ENCODE results near the gene RAB11B.

DNA sequence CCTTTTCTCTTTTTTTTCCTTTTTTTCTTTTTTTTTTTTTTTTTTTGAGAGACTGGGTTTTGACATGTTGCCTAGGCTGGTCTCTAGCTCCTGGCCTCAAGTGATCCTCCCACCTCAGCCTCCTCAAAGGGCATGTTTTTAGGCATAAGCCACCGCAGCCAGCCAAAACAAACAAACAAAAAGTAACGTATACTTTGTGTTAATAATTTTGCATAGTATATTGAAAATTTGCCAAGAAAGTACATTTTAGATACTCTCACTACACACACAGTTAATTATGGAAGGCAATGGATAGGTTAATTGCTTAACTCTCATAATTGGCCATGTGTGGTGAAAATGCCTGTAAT lies 1.6 kb upstream of the RAB11B start:
- TF ChIP-seq, protein P1, sequence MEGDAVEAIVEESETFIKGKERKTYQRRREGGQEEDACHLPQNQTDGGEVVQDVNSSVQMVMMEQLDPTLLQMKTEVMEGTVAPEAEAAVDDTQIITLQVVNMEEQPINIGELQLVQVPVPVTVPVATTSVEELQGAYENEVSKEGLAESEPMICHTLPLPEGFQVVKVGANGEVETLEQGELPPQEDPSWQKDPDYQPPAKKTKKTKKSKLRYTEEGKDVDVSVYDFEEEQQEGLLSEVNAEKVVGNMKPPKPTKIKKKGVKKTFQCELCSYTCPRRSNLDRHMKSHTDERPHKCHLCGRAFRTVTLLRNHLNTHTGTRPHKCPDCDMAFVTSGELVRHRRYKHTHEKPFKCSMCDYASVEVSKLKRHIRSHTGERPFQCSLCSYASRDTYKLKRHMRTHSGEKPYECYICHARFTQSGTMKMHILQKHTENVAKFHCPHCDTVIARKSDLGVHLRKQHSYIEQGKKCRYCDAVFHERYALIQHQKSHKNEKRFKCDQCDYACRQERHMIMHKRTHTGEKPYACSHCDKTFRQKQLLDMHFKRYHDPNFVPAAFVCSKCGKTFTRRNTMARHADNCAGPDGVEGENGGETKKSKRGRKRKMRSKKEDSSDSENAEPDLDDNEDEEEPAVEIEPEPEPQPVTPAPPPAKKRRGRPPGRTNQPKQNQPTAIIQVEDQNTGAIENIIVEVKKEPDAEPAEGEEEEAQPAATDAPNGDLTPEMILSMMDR (conservative IDR thresholded peaks at IDR 0.05): no peak
- no peak for TF ChIP-seq ZFX (IDR thresholded peaks at IDR 0.05)
